ENCODE measurements around the gene SHMT1.
"Not testable (repeated sequence)": the region's sequence is repeated elsewhere in the genome, so short reads cannot be mapped to it uniquely, and the experiment has no call there.

- not testable (repeated sequence) for TF ChIP-seq ZNF70 (CRISPR knock-in tag; IDR thresholded peaks at IDR 0.05); TCF4 (CRISPR knock-in tag; IDR thresholded peaks at IDR 0.05; ENCODE audit: borderline replicate concordance); ARNTL (CRISPR knock-in tag; IDR thresholded peaks at IDR 0.05; ENCODE audit: borderline replicate concordance, low read depth); OSR1 (CRISPR knock-in tag; IDR thresholded peaks at IDR 0.05); ESRRG (CRISPR knock-in tag; IDR thresholded peaks at IDR 0.05); TOX (CRISPR knock-in tag; IDR thresholded peaks at IDR 0.05; ENCODE audit: borderline replicate concordance); CSDC2 (CRISPR knock-in tag; IDR thresholded peaks at IDR 0.05); POU6F1 (CRISPR knock-in tag; IDR thresholded peaks at IDR 0.05; ENCODE audit: borderline replicate concordance, low read depth); ZNF565 (CRISPR knock-in tag; conservative IDR thresholded peaks at IDR 0.05; ENCODE audit: low read depth); CSRNP3 (CRISPR knock-in tag; IDR thresholded peaks at IDR 0.05); PPARA (CRISPR knock-in tag; IDR thresholded peaks at IDR 0.05; ENCODE audit: borderline replicate concordance); ZFP3 (CRISPR knock-in tag; IDR thresholded peaks at IDR 0.05)
- TF ChIP-seq, protein P1, sequence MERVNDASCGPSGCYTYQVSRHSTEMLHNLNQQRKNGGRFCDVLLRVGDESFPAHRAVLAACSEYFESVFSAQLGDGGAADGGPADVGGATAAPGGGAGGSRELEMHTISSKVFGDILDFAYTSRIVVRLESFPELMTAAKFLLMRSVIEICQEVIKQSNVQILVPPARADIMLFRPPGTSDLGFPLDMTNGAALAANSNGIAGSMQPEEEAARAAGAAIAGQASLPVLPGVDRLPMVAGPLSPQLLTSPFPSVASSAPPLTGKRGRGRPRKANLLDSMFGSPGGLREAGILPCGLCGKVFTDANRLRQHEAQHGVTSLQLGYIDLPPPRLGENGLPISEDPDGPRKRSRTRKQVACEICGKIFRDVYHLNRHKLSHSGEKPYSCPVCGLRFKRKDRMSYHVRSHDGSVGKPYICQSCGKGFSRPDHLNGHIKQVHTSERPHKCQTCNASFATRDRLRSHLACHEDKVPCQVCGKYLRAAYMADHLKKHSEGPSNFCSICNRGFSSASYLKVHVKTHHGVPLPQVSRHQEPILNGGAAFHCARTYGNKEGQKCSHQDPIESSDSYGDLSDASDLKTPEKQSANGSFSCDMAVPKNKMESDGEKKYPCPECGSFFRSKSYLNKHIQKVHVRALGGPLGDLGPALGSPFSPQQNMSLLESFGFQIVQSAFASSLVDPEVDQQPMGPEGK (CRISPR knock-in tag; IDR thresholded peaks at IDR 0.05; ENCODE audit: borderline replicate concordance) = not testable (repeated sequence)
- TF ChIP-seq, protein P2, sequence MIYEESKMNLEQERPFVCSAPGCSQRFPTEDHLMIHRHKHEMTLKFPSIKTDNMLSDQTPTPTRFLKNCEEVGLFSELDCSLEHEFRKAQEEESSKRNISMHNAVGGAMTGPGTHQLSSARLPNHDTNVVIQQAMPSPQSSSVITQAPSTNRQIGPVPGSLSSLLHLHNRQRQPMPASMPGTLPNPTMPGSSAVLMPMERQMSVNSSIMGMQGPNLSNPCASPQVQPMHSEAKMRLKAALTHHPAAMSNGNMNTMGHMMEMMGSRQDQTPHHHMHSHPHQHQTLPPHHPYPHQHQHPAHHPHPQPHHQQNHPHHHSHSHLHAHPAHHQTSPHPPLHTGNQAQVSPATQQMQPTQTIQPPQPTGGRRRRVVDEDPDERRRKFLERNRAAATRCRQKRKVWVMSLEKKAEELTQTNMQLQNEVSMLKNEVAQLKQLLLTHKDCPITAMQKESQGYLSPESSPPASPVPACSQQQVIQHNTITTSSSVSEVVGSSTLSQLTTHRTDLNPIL (CRISPR knock-in tag; IDR thresholded peaks at IDR 0.05; ENCODE audit: low read depth) = not testable (repeated sequence)
These were observed 38.7 kb upstream of the SHMT1 start for GRCh38 chr17:18401872-18402590.

Measured in SK-N-SH treated with all-trans-retinoic acid at 6 μM for 48 hours (cell line).